Astrocyte of the cerebellum (primary cell): Measurements from ENCODE around the gene TCF7L2.

Experiments used
- DNase-seq: peaks from one replicate; pipeline ENCODE4 v3.0.0-alpha.2; 2011; ENCODE audit warnings: low read depth
- H3K4me3 ChIP-seq: 2 replicates; pipeline ENCODE4 v1.5.1; 2011; ENCODE audit warnings: mild to moderate bottlenecking, low read depth, low read length, moderate library complexity
- CTCF ChIP-seq: IDR thresholded peaks from 2 replicates; pipeline ENCODE4 v1.5.1; 2012; ENCODE audit warnings: low read length, low read depth, moderate library complexity, mild to moderate bottlenecking; ENCODE audit errors: missing control alignments
- in situ Hi-C: cut with HindIII; loops from 2 replicates; pipeline ENCODE4 v1.10.0; 2017; ENCODE audit warnings: low sequenced_read_pairs

The TCF7L2 gene

DNA sequence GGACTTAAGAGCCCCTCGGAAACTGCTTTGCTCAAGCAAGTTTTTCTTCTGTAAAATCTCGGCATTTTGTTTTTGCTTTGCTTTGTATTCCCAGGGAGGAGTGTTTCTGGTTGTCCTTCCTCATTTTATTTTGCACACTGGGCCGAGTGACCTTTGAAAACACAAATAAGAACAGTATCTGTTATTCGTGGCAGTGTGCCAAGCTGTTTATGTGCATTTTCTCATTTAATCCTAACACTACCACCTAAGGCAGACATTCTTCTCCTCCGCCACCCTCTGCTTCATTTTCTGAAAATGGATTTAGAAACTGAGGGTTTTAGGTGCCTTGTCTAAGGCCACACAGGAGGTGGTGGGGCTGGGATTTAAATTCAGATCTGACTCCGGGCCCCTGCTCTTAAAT lies 218.5 kb downstream of the TCF7L2 start:
- no peak for TF ChIP-seq CTCF
- no peak for DNase-seq
- H3K4me3 ChIP-seq, result no peak overlapping the region
- in situ Hi-C loops, result no loop called here

DNA sequence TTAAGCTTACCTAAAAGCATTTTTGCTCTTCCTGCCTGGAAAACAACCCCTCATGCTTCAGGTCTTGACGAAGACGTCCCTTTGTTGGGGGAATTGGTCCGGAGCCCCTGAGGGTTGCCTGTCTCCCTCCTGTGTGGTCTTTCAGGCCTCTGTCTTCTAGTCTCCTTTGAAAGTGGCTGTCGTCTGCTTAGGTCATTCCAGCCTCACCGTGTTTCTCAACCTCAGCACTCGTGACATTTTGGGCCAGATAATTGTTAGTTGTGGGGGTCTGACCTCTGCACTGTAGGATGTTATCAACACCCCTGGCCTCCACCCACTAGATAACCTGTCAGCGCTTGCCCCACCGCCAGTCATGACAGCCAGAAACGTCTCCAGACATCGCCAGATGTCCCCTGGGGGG lies 219.1 kb downstream of the TCF7L2 start:
- TF ChIP-seq CTCF, result no peak

GRCh38 chr10:113169853-113170460 lies 219.9 kb downstream of the TCF7L2 start:
- DNase-seq, result no peak
- no peak for TF ChIP-seq CTCF
- no peak overlapping the region for H3K4me3 ChIP-seq
- in situ Hi-C loops, result no loop called here

More for the DNA sequence above, 219.1 kb downstream of the TCF7L2 start:
- in situ Hi-C loops, result no loop called here
- H3K4me3 ChIP-seq, result no peak overlapping the region
- no peak for DNase-seq

DNA sequence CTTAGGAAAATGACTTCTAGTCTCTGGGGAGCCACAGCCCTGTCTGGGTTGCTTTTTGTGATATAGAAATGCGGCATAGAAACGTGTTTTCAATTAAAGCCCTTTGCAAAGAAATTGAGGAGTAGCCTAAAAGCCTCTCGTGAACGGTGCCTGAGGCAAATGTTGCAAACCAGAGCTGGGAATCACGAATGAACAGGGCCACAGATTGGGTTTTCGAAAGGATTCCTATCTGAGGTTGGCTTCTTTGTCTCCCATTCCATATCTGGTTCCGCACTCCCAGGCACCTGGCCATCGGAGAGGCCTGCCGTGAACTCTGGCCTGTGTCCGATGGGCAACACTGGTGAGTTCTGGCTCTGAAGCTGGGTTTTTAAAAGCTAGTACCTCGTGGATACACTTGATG lies 221.6 kb downstream of the TCF7L2 start:
- in situ Hi-C loops, result no loop called here
- no peak for DNase-seq
- no peak for TF ChIP-seq CTCF
- no peak overlapping the region for H3K4me3 ChIP-seq

GRCh38 chr10:113175176-113175575 lies 225.1 kb downstream of the TCF7L2 start:
- no peak for DNase-seq
- TF ChIP-seq CTCF, result no peak
- H3K4me3 ChIP-seq, result no peak overlapping the region
- in situ Hi-C loops, result no loop called here

DNA sequence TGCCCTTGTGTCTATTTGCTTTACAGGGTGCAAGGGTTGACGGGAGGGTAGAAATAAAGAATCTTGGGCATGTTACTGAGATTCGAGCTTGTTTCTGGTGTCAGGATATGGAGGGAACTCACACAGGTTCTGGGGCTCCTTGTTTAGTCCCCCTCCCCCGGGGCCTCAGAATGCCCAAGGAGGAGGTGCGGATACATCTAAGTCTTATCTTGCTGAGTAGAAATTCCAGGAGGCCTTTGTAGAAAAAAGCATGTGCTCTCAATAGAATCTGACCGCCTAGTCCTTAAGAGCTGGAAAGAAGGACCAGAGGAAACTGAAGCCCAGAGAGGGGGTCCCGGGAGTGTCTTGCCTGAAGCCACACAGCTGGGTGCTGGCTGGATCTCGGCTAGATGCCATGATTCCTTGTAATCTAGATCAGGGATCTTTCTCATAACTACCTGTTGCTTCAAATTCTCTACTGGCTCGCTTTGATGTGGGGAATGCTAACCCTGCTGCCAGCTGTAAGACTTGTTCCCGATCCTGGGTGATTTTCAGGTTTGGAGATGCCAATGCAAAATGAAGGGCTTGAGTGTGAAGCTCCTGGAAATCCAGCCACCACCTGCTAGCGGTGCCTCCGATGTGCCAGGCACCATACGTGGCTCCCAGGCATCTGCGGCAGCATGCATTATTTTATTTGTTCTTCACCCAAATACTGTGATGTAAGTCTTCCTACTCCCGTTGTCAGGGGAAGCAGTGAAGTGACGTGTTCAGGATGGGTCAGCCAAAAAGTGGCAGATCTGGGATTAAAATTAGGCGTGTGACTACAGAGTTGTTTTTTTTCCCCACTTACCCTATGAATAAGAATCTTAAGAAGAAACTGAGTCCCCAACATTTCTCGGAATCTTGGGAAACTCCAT lies 226.0 kb downstream of the TCF7L2 start:
- in situ Hi-C loops, result no loop called here
- no peak for DNase-seq
- TF ChIP-seq CTCF, result no peak

More for the DNA sequence above, 226.0 kb downstream of the TCF7L2 start:
- no peak overlapping the region for H3K4me3 ChIP-seq
